Pancreas (tissue), 10 donors: ENCODE measurements around the gene SH3RF3. TPM values are rescaled to one million over a fixed set of nuclear protein-coding genes. Genes with fewer than 3 reads are reported as not detected.

Source experiments
- ATAC-seq, 4 donors: fragments of 200-7000 bp; cut with Tn5 transposase; one replicate each; pipeline versions ENCODE4 v1.8.0 to v1.9.1; 2020; ENCODE audit warnings: mild to moderate bottlenecking in 4 of 4, moderate library complexity in 4 of 4
- DNase-seq, 6 donors: peaks; one replicate each; pipeline ENCODE4 v3.0.0-alpha.2; 2020
- FAIRE-seq: peaks from 2 replicates; lab custom pipeline; 2012; peaks lifted over from hg19 to GRCh38; lab: Jason Lieb, UNC
- H3K27ac ChIP-seq, 4 donors: fragments of 200-600 bp; sonication (generic); 1 replicate in 3 of 4; 2 replicates in 1 of 4; pipeline versions ENCODE4 v1.5.0 to v1.8.0; 2020
- H3K27me3 ChIP-seq, 4 donors: fragments of 200-600 bp; one replicate each; pipeline ENCODE4 v1.8.0; 2021
- H3K36me3 ChIP-seq, 3 donors: fragments of 200-600 bp; sonication (generic) in 1 of 3; one replicate each; pipeline versions ENCODE4 v1.5.0 to v1.8.0; 2020 to 2021
- H3K4me1 ChIP-seq, 3 donors: fragments of 200-600 bp; one replicate each; pipeline ENCODE4 v1.8.0; 2021
- H3K4me3 ChIP-seq, 4 donors: fragments of 200-600 bp; sonication (generic) in 2 of 4; one replicate each; pipeline versions ENCODE4 v1.5.0 to v1.8.0; 2020 to 2021
- H3K9me3 ChIP-seq, 4 donors: fragments of 200-600 bp; one replicate each; pipeline ENCODE4 v1.8.0; 2021
- WGBS, 2 donors: extraction: QIAGEN DNeasy Blood & Tissue Kit; methylation state at CpG; one replicate each; pipeline ENCODE4 v1.1.7; 2013; 5-methylcytosine and 5-hydroxymethylcytosine counted together
- intact Hi-C, 3 donors: fragments of 100-400 bp; cut with DNase I; formaldehyde crosslinking; loops; one replicate each; pipeline versions ENCODE4 v1.11.1 to v1.14.2; 2022
- polyA plus RNA-seq, 2 donors: library from polyadenylated mRNA; stranded (reverse); fragments of 200-250 nt; gene quantifications; one replicate each; pipeline ENCODE4 v1.2.3, GENCODE V29; 2013
- total RNA-seq, 6 donors: library from RNA; stranded (reverse); fragmentation: NEBNext Ultra II Directional in 4 of 6; extraction: Animal tissue kit (Norgen Biotek cat#: 25700) in 4 of 6; gene quantifications; one replicate each; pipeline versions ENCODE4 v1.2.1 to v1.2.4, GENCODE V29; 2021 to 2023
- TF ChIP-seq, protein P1 (sequence below), 4 donors: fragments of 200-600 bp; sonication (generic) in 3 of 4; IDR thresholded peaks; one replicate each; pipeline versions ENCODE4 v1.5.0 to v1.8.0; 2021; ENCODE audit warnings: antibody characterized with exemption in 4 of 4
- donor health status: healthy with polysubstance abuse.
- donor health status: DM: no; HTN: no; CAD: no; lungs with moderate emphysema.
- donor health status: DM: no; HTN: no; CAD: no.
- donor health status: control.
- donor health status: control.
- donor health status: Bipolar disorder and iron deficiency.
- donor health status: DM: yes; HTN: yes; CAD: no.
- donor health status: DM: no; HTN: no; CAD: no.
- donor health status: DM: no; HTN: no; CAD: no.
- donor health status: DM: yes; HTN: yes; CAD: no.

Gene SH3RF3
- total and polyA plus RNA-seq, 8 donors = 1.1 to 3.5 (median 1.8) TPM

DNA sequence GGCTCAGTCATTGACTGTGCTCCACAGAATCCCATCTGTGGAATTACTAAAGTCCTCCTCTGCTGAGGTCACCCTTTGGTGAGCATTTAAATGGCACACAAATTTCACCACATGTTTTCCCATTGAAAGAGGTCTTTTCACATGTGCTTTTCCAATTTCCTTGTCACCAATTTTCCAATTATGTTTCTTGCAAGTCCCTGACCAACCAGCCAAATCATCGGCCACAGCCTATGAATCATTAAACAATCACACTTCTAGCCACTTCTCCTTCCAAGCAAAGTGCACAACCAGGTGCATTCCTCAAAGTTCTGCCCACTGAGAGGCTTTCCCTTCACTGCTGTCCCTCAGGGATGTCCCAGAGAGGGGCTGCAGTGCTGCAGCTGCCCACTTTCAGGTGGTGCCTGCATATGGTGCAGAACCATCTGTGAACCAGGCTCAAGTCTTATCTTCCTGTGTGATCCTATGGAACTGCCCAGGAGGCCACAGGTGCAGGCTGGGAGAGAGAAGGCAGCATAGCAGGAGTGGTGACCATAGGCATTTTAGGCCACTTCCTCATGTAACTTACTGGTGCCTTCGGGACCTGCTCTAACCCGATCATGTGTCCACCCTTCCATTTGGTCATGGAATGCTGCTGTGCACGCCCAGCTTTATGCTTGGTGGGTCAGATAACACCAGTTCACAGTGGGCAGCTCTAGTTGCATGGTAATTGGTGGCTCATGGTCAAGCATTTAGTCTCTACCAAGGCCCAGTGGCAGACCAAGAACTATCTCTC lies 331.7 kb downstream of the SH3RF3 start:
- TF ChIP-seq, protein P1, sequence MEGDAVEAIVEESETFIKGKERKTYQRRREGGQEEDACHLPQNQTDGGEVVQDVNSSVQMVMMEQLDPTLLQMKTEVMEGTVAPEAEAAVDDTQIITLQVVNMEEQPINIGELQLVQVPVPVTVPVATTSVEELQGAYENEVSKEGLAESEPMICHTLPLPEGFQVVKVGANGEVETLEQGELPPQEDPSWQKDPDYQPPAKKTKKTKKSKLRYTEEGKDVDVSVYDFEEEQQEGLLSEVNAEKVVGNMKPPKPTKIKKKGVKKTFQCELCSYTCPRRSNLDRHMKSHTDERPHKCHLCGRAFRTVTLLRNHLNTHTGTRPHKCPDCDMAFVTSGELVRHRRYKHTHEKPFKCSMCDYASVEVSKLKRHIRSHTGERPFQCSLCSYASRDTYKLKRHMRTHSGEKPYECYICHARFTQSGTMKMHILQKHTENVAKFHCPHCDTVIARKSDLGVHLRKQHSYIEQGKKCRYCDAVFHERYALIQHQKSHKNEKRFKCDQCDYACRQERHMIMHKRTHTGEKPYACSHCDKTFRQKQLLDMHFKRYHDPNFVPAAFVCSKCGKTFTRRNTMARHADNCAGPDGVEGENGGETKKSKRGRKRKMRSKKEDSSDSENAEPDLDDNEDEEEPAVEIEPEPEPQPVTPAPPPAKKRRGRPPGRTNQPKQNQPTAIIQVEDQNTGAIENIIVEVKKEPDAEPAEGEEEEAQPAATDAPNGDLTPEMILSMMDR (IDR thresholded peaks at IDR 0.05) = no peak
- Histone ChIP-seq H3K36me3 (peaks cover 0 to 2% (median 0%) of the 10 kb centered on the region in 3 donors), H3K27me3 (no peaks in the 10 kb centered on the region), H3K4me1 (no peaks in the 10 kb centered on the region), H3K27ac (no peak overlapping the region), H3K9me3 (no peaks in the 10 kb centered on the region), H3K4me3 (no peak overlapping the region)
- intact Hi-C loops = no loop called here
- DNase-seq = peak in 1 of 6 donors; percentile 5
- 84 to 89% methylated on average over 4 of the region's 4 CpGs for WGBS, 2 donors
- no peak for ATAC-seq
- no peak for FAIRE-seq

DNA sequence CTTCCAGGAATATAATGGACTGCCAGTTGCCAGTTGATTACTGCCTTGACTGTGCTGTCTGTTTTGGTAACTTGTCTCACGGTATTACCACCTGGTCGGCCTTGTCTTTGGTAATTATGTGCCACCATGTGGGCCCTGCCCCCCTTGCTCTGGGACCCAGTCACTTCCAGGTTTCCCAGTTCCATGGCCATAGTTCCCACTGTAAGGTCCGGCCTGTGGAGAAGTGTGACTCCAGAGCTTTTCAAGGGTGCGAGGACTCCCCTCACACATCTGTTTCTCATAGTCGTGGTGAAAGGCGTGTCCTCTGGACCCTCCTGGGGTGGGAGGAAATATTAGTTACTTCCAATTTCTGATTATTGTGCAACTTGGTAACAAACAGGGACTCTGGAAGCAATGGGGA lies 334.2 kb downstream of the SH3RF3 start:
- H3K4me3 ChIP-seq = no peak overlapping the region
- intact Hi-C loops = no loop called here
- WGBS, 2 donors = 72 to 78% methylated on average over 6 of the region's 6 CpGs
- ATAC-seq (no peak), FAIRE-seq (no peak), DNase-seq (peak in 1 of 6 donors; percentile 22)
- H3K4me1 ChIP-seq = no peaks in the 10 kb centered on the region
- H3K36me3 ChIP-seq = peaks cover 0 to 2% (median 0%) of the 10 kb centered on the region in 3 donors
- no peaks in the 10 kb centered on the region for H3K27me3 ChIP-seq
- no peaks in the 10 kb centered on the region for H3K9me3 ChIP-seq
- no peak overlapping the region for H3K27ac ChIP-seq
- TF ChIP-seq, protein P1 (IDR thresholded peaks at IDR 0.05) = no peak

DNA sequence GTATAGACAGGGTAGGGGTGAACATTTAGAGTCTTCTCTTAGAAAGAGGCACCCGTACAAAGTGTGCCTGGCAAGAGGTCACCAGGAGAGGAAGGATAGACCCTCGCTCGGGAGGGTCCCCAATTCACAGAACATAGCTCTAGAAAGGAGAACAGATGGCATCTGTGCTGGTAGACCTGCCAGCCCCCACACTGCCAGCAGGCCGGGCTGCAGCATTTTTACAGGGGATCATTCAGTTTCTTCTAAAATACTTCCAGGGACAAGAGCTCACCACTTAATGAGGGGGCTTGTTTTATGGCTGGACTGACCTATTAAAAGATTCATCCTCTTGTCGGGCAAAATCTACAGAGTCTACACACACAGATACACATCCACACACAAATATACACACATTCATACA lies 334.9 kb downstream of the SH3RF3 start:
- TF ChIP-seq, protein P1 (IDR thresholded peaks at IDR 0.05) = no peak
- Histone ChIP-seq H3K9me3 (no peaks in the 10 kb centered on the region), H3K4me1 (no peaks in the 10 kb centered on the region), H3K27me3 (no peaks in the 10 kb centered on the region), H3K4me3 (no peak overlapping the region), H3K27ac (no peak overlapping the region), H3K36me3 (peaks cover 0 to 2% (median 0%) of the 10 kb centered on the region in 3 donors)
- WGBS, 2 donors = 87 to 90% methylated on average over 5 of the region's 5 CpGs
- ATAC-seq (no peak), DNase-seq (peak in 1 of 6 donors; percentile 6), FAIRE-seq (no peak)
- intact Hi-C loops = no loop called here

DNA sequence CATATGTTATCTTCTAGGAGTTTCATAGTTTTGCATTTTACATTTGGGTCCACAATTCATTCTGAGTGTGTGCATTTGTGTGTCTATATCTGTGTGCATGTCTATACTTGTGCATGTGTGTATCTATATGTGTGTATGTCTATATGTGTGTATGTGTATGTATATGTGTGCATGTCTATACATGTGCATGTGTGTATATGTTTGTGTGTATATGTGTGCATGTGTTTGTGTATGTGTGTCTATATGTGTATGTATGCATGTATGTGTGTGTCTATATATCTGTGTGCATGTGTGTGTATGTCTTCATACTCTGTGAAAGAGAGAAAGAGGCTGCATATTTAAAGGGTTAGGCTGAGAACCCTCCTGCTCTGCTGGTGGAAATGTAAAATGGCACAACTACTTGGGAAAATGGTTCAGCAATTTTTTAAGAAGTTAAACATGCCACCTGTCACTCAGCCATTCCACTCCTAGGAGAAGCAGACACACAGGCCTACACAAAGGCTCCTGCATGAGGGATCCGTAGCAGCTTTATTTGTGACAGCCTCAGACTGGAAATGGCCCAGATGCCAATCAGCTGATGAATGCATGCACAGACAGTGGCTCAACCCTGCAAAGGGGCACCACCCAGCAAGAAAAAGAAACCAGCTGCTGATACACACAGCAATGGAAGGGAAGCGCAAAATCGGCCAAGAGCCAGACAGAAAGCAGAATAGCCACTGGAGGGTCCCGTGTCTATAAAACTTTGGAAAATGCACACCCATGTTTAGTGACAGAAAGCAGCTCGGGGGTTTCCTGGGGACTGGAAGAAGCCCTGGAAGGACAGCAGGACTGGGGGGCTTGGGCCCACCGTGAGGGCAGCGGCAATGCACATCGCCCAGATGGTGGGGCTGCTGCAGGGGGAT lies 337.9 kb downstream of the SH3RF3 start:
- 82 to 87% methylated on average over 8 of the region's 8 CpGs for WGBS, 2 donors

More for the DNA sequence above, 337.9 kb downstream of the SH3RF3 start:
- Histone ChIP-seq H3K9me3 (no peaks in the 10 kb centered on the region), H3K36me3 (peaks cover 0 to 2% (median 0%) of the 10 kb centered on the region in 3 donors), H3K4me1 (no peaks in the 10 kb centered on the region), H3K4me3 (no peak overlapping the region), H3K27ac (no peak overlapping the region), H3K27me3 (no peaks in the 10 kb centered on the region)
- ATAC-seq = no peak
- peak in 1 of 6 donors; percentile 10 for DNase-seq
- intact Hi-C loops = no loop called here
- FAIRE-seq = no peak
- TF ChIP-seq, protein P1 (IDR thresholded peaks at IDR 0.05) = no peak
